Thyroid gland (tissue), 4 donors: ENCODE measurements around the gene TXNDC2. TPM values are rescaled to one million over a fixed set of nuclear protein-coding genes. Genes with fewer than 3 reads are reported as not detected.
A peak's percentile ranks its signal among the peaks of the same experiment; 100 is the strongest.

Source experiments
- DNase-seq, 2 donors: peaks; one replicate each; pipeline ENCODE4 v3.0.0-alpha.2; 2019
- H3K27ac ChIP-seq, 3 donors: fragments of 200-600 bp; sonication (generic); 1 replicate in 2 of 3; 2 replicates in 1 of 3; pipeline ENCODE4 v1.5.1; 2016 to 2019; ENCODE audit warnings: mild to moderate bottlenecking in 1 of 3, moderate library complexity in 1 of 3
- H3K27me3 ChIP-seq: fragments of 200-600 bp; sonication (generic); one replicate; pipeline ENCODE4 v1.5.1; 2019
- H3K36me3 ChIP-seq, 2 donors: fragments of 200-600 bp; sonication (generic); one replicate each; pipeline ENCODE4 v1.5.1; 2016 to 2019
- H3K4me1 ChIP-seq, 2 donors: fragments of 200-600 bp; sonication (generic); one replicate each; pipeline ENCODE4 v1.5.1; 2017 to 2019
- H3K4me3 ChIP-seq, 3 donors: fragments of 200-600 bp; sonication (generic); replicated peaks in 1 of 3; 1 replicate in 2 of 3; 2 replicates in 1 of 3; pipeline ENCODE4 v1.5.1; 2016; ENCODE audit warnings: mild to moderate bottlenecking in 1 of 3
- H3K9me3 ChIP-seq: fragments of 200-600 bp; sonication (generic); one replicate; pipeline ENCODE4 v1.5.1; 2017
- POLR2A ChIP-seq, 2 donors: fragments of 450-650 bp; IDR thresholded peaks; one replicate each; pipeline ENCODE4 v1.6.1; 2017; ENCODE audit warnings: antibody characterized with exemption in 2 of 2, mild to moderate bottlenecking in 2 of 2, moderate library complexity in 1 of 2
- WGBS, 2 donors: methylation state at CpG; one replicate each; pipeline ENCODE4 v1.1.5; 2017; 5-methylcytosine and 5-hydroxymethylcytosine counted together
- intact Hi-C: fragments of 100-400 bp; cut with DNase I; formaldehyde crosslinking; loops from one replicate; pipeline ENCODE4 v1.15.1; 2023
- total RNA-seq, 4 donors: library from RNA; depleted of rRNA; stranded (reverse); fragments of >200 nt; gene quantifications; one replicate each; pipeline ENCODE4 v1.2.3, GENCODE V29; 2016
- TF ChIP-seq, protein P1 (sequence below), 6 experiments: fragments of 200-600 bp in 3 of 6; fragments of 450-650 bp in 3 of 6; sonication (generic) in 3 of 6; IDR thresholded peaks; one replicate each; pipeline ENCODE4 v1.5.1; 2016 to 2019; ENCODE audit warnings: antibody characterized with exemption in 6 of 6, mild to moderate bottlenecking in 2 of 6, inconsistent platforms in 1 of 6, moderate library complexity in 1 of 6

The TXNDC2 gene
- total RNA-seq, 4 donors from 2014 or later = not detected

DNA sequence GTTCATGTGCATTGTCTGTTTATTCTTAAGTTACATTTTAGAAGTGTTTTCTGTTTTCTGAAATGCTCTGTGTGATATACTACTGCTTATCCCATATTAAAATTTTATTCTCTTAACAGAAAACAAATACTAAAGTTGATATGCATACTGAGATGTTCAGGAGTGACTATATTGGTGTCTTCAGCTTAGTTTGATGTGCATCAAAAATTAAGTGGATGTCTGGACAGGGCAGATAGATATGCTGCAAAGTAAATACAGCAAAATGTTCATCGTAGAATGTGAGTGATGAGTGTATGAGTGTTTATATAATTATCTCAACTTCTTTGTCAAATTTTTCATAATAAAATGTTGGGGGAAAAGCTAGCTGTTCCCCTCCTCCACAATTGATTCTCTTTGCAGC, 41.2 kb downstream of the TXNDC2 start:
- 60 to 61% methylated on average over 1 of the region's 1 CpG for WGBS, 2 donors
- TF ChIP-seq, protein P1, sequence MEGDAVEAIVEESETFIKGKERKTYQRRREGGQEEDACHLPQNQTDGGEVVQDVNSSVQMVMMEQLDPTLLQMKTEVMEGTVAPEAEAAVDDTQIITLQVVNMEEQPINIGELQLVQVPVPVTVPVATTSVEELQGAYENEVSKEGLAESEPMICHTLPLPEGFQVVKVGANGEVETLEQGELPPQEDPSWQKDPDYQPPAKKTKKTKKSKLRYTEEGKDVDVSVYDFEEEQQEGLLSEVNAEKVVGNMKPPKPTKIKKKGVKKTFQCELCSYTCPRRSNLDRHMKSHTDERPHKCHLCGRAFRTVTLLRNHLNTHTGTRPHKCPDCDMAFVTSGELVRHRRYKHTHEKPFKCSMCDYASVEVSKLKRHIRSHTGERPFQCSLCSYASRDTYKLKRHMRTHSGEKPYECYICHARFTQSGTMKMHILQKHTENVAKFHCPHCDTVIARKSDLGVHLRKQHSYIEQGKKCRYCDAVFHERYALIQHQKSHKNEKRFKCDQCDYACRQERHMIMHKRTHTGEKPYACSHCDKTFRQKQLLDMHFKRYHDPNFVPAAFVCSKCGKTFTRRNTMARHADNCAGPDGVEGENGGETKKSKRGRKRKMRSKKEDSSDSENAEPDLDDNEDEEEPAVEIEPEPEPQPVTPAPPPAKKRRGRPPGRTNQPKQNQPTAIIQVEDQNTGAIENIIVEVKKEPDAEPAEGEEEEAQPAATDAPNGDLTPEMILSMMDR (IDR thresholded peaks at IDR 0.05) = no peak
- TF ChIP-seq POLR2A (IDR thresholded peaks at IDR 0.05) = no peak
- Histone ChIP-seq H3K9me3 (no peaks in the 10 kb centered on the region), H3K4me3 (no peak overlapping the region), H3K4me1 (peaks cover 28 to 66% of the 10 kb centered on the region in 2 donors), H3K36me3 (no peaks in the 10 kb centered on the region), H3K27ac (no peak overlapping the region), H3K27me3 (no peaks in the 10 kb centered on the region)
- intact Hi-C loops = no loop called here
- no peak for DNase-seq

DNA sequence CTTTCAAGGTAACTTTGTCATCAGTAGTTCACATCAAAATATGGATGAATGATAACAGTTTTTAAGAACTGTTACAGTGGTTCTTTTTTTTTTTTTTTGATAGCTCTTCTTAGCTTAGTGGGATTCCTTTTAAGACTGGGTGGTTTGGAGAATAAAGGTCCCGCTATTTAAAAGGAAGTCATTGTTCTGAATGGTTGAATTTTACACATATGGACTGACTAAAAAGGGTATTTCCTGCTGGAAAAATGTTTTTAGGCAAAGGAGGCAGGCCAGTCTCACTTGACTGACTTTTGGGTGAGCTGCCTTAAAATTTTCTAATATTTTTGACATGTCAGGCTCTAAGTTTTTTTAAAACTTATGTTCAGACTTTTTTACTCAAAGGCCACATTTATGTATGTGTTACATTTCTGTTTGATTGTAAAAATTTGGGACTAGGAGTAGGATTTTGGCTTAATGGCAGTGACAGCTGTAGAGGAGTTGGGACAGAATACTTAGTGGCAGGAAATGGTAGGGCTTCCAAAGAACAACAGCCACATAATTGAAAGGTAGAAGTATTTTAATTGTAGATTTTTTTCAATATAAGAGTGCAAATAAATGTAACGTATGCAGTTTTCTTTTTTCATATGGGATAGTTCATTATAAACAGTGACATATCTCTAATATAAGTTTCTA, 41.8 kb downstream of the TXNDC2 start:
- intact Hi-C loops = no loop called here
- Histone ChIP-seq H3K27ac (no peak overlapping the region), H3K27me3 (no peaks in the 10 kb centered on the region), H3K9me3 (no peaks in the 10 kb centered on the region), H3K4me1 (peaks cover 28 to 64% of the 10 kb centered on the region in 2 donors), H3K4me3 (no peak overlapping the region), H3K36me3 (no peaks in the 10 kb centered on the region)
- DNase-seq = no peak
- WGBS, 2 donors = 65 to 66% methylated on average over 2 of the region's 2 CpGs
- TF ChIP-seq, protein P1 (IDR thresholded peaks at IDR 0.05) = peak in 1 of 6 experiments; percentile 20
- no peak for TF ChIP-seq POLR2A (IDR thresholded peaks at IDR 0.05)

DNA sequence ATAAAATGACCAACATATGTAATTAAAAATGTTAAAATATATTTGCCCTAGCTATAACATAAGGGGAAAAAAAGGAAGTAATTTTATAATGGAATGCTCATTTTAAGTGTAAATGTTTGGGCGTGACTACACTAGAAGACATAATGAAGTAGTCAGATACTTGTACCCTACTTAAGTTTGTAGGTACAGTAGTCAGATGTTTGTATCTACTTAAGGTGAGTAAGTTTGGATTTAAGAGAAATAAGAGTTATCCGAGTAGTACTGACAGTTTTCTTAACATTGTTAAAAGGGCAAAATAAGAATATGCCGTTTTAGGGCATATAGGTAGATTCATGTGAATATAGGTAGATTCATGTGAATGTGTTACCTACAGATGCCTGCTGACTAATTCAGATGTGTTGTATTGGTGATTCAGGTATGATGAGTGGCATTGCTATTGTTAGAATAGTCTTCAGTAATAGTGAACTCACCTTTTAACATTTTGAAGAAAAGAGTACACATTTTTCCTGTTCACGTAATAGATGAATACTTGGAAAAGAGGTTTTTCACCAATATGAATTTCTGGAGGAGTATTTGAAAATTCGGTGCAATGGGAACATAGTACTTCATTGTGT, 43.0 kb downstream of the TXNDC2 start:
- Histone ChIP-seq H3K4me1 (peaks cover 25 to 58% of the 10 kb centered on the region in 2 donors), H3K36me3 (peaks cover 0 to 2% of the 10 kb centered on the region in 2 donors), H3K27me3 (no peaks in the 10 kb centered on the region), H3K9me3 (no peaks in the 10 kb centered on the region), H3K4me3 (no peak overlapping the region), H3K27ac (no peak overlapping the region)
- WGBS, 2 donors = 84 to 88% methylated on average over 5 of the region's 5 CpGs
- intact Hi-C loops = no loop called here
- no peak for TF ChIP-seq POLR2A (IDR thresholded peaks at IDR 0.05)
- TF ChIP-seq, protein P1 (IDR thresholded peaks at IDR 0.05) = no peak
- no peak for DNase-seq

DNA sequence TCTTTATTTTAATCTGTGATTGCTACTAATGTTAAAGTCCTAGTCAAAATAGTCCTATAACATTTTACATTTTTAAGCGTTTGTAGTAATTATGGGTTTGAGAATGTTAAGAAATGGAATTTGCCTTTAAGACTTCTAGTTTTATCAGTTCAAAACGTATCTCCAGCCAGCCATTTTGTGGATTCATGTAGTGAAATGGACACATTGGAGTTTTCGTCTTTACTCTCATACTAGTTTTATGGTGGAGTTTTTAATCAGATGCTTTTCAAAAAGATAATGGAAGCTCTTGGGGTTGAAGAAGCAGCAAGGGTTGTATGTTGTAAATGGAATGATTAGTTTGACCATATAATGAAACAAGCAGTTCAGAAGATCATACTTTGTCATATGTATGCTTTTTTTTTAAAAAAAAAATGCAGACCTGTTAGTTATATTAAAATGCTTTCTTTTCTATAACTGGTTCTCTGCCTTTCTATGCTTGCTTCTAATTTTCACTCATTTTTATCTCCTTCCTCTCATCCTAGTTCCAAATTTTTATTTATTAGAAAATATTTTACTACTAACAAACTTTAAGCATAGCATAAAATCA, 44.6 kb downstream of the TXNDC2 start:
- Histone ChIP-seq H3K9me3 (no peaks in the 10 kb centered on the region), H3K4me1 (peaks cover 14 to 49% of the 10 kb centered on the region in 2 donors), H3K36me3 (peaks cover 0 to 4% of the 10 kb centered on the region in 2 donors), H3K27me3 (no peaks in the 10 kb centered on the region), H3K27ac (no peak overlapping the region), H3K4me3 (no peak overlapping the region)
- TF ChIP-seq, protein P1 (IDR thresholded peaks at IDR 0.05) = no peak
- no peak for TF ChIP-seq POLR2A (IDR thresholded peaks at IDR 0.05)
- WGBS, 2 donors = 70 to 93% methylated on average over 3 of the region's 3 CpGs
- no peak for DNase-seq
- intact Hi-C loops = no loop called here

DNA sequence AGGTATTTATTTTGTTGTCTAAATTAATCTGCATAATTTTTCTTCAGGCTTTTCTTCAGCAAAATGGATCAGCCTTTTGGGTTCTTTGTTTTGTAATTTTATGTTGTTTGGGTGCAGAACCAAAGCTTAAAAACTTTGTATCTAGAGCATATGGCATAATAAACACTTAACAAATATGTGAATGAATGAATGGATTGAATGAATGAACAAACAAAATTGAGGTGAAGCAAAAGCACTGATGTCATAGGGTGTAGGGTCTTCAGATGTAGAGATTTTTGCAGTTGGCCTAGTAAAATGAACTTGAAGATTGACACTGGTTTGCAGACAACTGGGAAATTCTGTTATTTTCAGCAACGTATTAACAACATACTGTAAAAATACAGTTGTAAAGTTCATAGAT, 45.4 kb downstream of the TXNDC2 start:
- no peak for DNase-seq
- H3K4me1 ChIP-seq = peaks cover 7 to 42% of the 10 kb centered on the region in 2 donors
- H3K27me3 ChIP-seq = no peaks in the 10 kb centered on the region
- H3K9me3 ChIP-seq = no peaks in the 10 kb centered on the region
- peaks cover 0 to 4% of the 10 kb centered on the region in 2 donors for H3K36me3 ChIP-seq
- TF ChIP-seq POLR2A (IDR thresholded peaks at IDR 0.05) = no peak
- TF ChIP-seq, protein P1 (IDR thresholded peaks at IDR 0.05) = no peak
- intact Hi-C loops = no loop called here
- H3K4me3 ChIP-seq = no peak overlapping the region
- H3K27ac ChIP-seq = no peak overlapping the region
- WGBS, 2 donors = 48 to 98% methylated on average over 1 of the region's 1 CpG
